K562 (cell line): ENCODE results near the gene API5. TPM values are rescaled to one million over a fixed set of nuclear protein-coding genes. Genes with fewer than 3 reads are reported as not detected.

Experiments
- ATAC-seq: fragments of 200-7000 bp; cut with Tn5 transposase; 3 replicates; pipeline ENCODE4 v1.9.1; 2020; ENCODE audit warnings: moderate library complexity
- BruUV-seq: library from RNA; stranded (reverse); fragments of 400-500 nt; replicated peaks from 2 replicates; lab custom pipeline; 2021; lab: Mats Ljungman, UMichigan
- CTCF ChIA-PET: fragments of 300-600 bp; formaldehyde crosslinking; extraction: SDS; loops from one replicate; lab custom pipeline; 2021; ENCODE audit warnings: low intra/inter-chr PET ratio; lab: Yijun Ruan, JAX
- POLR2A ChIA-PET: fragments of 300-600, 350-650 bp; sonication (Branson Sonifier 250); formaldehyde crosslinking; extraction: SDS; loops from one replicate; lab custom pipeline; 2021; ENCODE audit warnings: antibody characterized with exemption, inconsistent platforms; lab: Yijun Ruan, JAX
- DNase-seq, 4 experiments: peaks; one replicate each; pipeline versions ENCODE4 v3.0.0 to v3.0.0-alpha.2; 2011 to 2018; ENCODE audit warnings: low spot score in 3 of 4, mixed read lengths in 3 of 4; ENCODE audit errors: extremely low read depth in 1 of 4
- FAIRE-seq: peaks from 2 replicates; lab custom pipeline; 2011; peaks lifted over from hg19 to GRCh38; lab: Jason Lieb, UNC
- H2AFZ ChIP-seq: 2 replicates; pipeline ENCODE4 v1.6.0; 2011; ENCODE audit warnings: low read depth, low read length, control low read depth, inconsistent platforms
- H3K27ac ChIP-seq: fragments of 200-600 bp; 3 replicates; pipeline ENCODE4 v1.8.0; 2011; ENCODE audit warnings: low read depth, mild to moderate bottlenecking, control low read depth, inconsistent platforms, low read length, moderate library complexity, mixed read lengths; ENCODE audit errors: extremely low read depth
- H3K27me3 ChIP-seq, 2 experiments: fragments of 300-600 bp in 1 of 2; 2 replicates in 1 of 2; 3 replicates in 1 of 2; pipeline versions ENCODE4 v1.6.0 to v1.8.0; 2011; ENCODE audit warnings: inconsistent platforms in 2 of 2, low read length in 2 of 2, mild to moderate bottlenecking in 1 of 2, mixed read lengths in 1 of 2, moderate library complexity in 1 of 2; ENCODE audit not compliant: control insufficient read depth in 2 of 2, insufficient read depth in 2 of 2
- H3K36me3 ChIP-seq: fragments of 300-600 bp; 3 replicates; pipeline ENCODE4 v1.8.0; 2011; ENCODE audit warnings: mild to moderate bottlenecking, low read length, inconsistent platforms; ENCODE audit not compliant: control insufficient read depth, insufficient read depth
- H3K4me1 ChIP-seq, 2 experiments: fragments of 200-600 bp in 1 of 2; replicated peaks in 1 of 2; 2 replicates in 1 of 2; 3 replicates in 1 of 2; pipeline versions ENCODE4 v1.5.1 to v1.8.0; 2011; ENCODE audit warnings: inconsistent platforms in 2 of 2, low read length in 2 of 2, mild to moderate bottlenecking in 1 of 2, mixed read lengths in 1 of 2, moderate library complexity in 1 of 2; ENCODE audit not compliant: control insufficient read depth in 2 of 2, insufficient read depth in 2 of 2
- H3K4me2 ChIP-seq: 2 replicates; pipeline ENCODE4 v1.6.1; 2011; ENCODE audit warnings: low read length, control low read depth, inconsistent platforms, mixed read lengths; ENCODE audit not compliant: insufficient read depth
- H3K4me3 ChIP-seq: fragments of 200-600 bp; sonication (generic), shearing (Covaris generic); 2 replicates; pipeline ENCODE4 v1.5.1; 2016; ENCODE audit warnings: control low read depth, inconsistent platforms
- H3K79me2 ChIP-seq: fragments of 200-600 bp; 3 replicates; pipeline ENCODE4 v1.8.0; 2011; ENCODE audit warnings: low read length, inconsistent platforms; ENCODE audit not compliant: control insufficient read depth, insufficient read depth
- H3K9ac ChIP-seq, 2 experiments: 2 replicates each; pipeline versions ENCODE4 v1.6.0 to v1.6.1; 2011; ENCODE audit warnings: low read depth in 2 of 2, low read length in 2 of 2, control low read depth in 1 of 2, inconsistent platforms in 1 of 2, mild to moderate bottlenecking in 1 of 2, mixed read lengths in 1 of 2; ENCODE audit not compliant: insufficient read depth in 1 of 2
- H3K9me1 ChIP-seq: one replicate; pipeline ENCODE4 v1.6.0; 2011; ENCODE audit warnings: inconsistent platforms, mild to moderate bottlenecking, low read length, moderate library complexity; ENCODE audit not compliant: control insufficient read depth, insufficient read depth
- H3K9me3 ChIP-seq: replicated peaks from 2 replicates; pipeline ENCODE4 v1.5.1; 2011; ENCODE audit warnings: low read depth, low read length, inconsistent platforms; ENCODE audit not compliant: control insufficient read depth, insufficient read depth
- H4K20me1 ChIP-seq: replicated peaks from 2 replicates; pipeline ENCODE4 v1.6.1; 2011; ENCODE audit warnings: low read length, inconsistent platforms, mixed read lengths; ENCODE audit not compliant: control insufficient read depth, insufficient read depth
- E4F1 ChIP-seq: fragments of 250-450 bp; sonication (Bioruptor Pico); IDR thresholded peaks from 2 replicates; pipeline ENCODE4 v1.5.0; 2021; ENCODE audit warnings: mild to moderate bottlenecking, borderline replicate concordance
- HOXB6 ChIP-seq: fragments of 250-450 bp; sonication (Bioruptor Pico); IDR thresholded peaks from 2 replicates; pipeline ENCODE4 v1.5.1; 2022; ENCODE audit warnings: mild to moderate bottlenecking, borderline replicate concordance
- NFXL1 ChIP-seq: fragments of 450-650 bp; formaldehyde crosslinking; IDR thresholded peaks from 2 replicates; pipeline ENCODE4 v1.4.0; 2021; ENCODE audit warnings: mild to moderate bottlenecking
- SMARCE1 ChIP-seq: fragments of 450-650 bp; IDR thresholded peaks from 2 replicates; pipeline ENCODE4 v1.7.1; 2016; ENCODE audit warnings: mild to moderate bottlenecking
- ZNF232 ChIP-seq: sonication (generic); formaldehyde crosslinking; IDR thresholded peaks from 2 replicates; pipeline ENCODE4 v1.8.0; 2022; ENCODE audit warnings: mild to moderate bottlenecking, missing genetic modification reagents
- ZNF280B ChIP-seq: fragments of 250-450 bp; sonication (Bioruptor Pico); IDR thresholded peaks from 2 replicates; pipeline ENCODE4 v1.5.1; 2021; ENCODE audit warnings: mild to moderate bottlenecking
- ZNF76 ChIP-seq: fragments of 250-450 bp; sonication (Bioruptor Pico); IDR thresholded peaks from 2 replicates; pipeline ENCODE4 v1.4.0; 2020; ENCODE audit warnings: mild to moderate bottlenecking, moderate library complexity, borderline replicate concordance
- WGBS: fragments of 100-300 bp; shearing (Covaris generic); methylation state at CpG from one replicate; pipeline ENCODE4 v1.1.6; 2016; ENCODE audit warnings: low coverage, mixed read lengths; ENCODE audit not compliant: insufficient coverage; ENCODE audit errors: missing lambda C conversion rate; 5-methylcytosine and 5-hydroxymethylcytosine counted together
- in situ Hi-C: fragments of 300-500 bp; cut with MboI; formaldehyde crosslinking; loops from 4 replicates; pipeline ENCODE4 v1.15.0; 2018; ENCODE audit warnings: inconsistent platforms, mixed read lengths
- intact Hi-C: fragments of 100-400 bp; cut with micrococcal nuclease; formaldehyde crosslinking; loops from 2 replicates; pipeline ENCODE4 v1.14.2; 2022
- polyA plus RNA-seq, 8 experiments: library from polyadenylated mRNA; depleted of rRNA in 4 of 8; stranded (reverse) in 5 of 8; unstranded in 3 of 8; fragments of >200 nt; fragmentation: Nextera tagmentation in 2 of 8; fragmentation: Illumina TruSeq in 1 of 8; extraction: Ambion mirVana in 2 of 8; extraction: Trizol in 1 of 8; gene quantifications; 2 replicates each; pipeline versions ENCODE4 v1.2.1 to v1.2.3, GENCODE V29; 2011 to 2014; ENCODE audit warnings: inconsistent platforms in 1 of 8, missing spikeins in 1 of 8
- total RNA-seq, 7 experiments: library from RNA; depleted of rRNA in 6 of 7; stranded (reverse); fragments of >200 nt in 6 of 7; fragmentation: Illumina TruSeq in 2 of 7; extraction: Trizol in 2 of 7; gene quantifications; 2 replicates each; pipeline versions ENCODE4 v1.2.1 to v1.2.3, GENCODE V29; 2011 to 2021; ENCODE audit warnings: low replicate concordance in 1 of 7
- TF ChIP-seq, protein P1 (sequence below): sonication (generic); formaldehyde crosslinking; IDR thresholded peaks from 2 replicates; pipeline ENCODE4 v1.8.0; 2022; ENCODE audit warnings: missing genetic modification reagents, mild to moderate bottlenecking, moderate library complexity, borderline replicate concordance

API5 gene
- total and polyA plus RNA-seq, 9 of the 15 experiments (the other 6 are each of a cell fraction or from before 2014, with no cell fraction given): 59.8 to 146 (median 123) TPM

- H3K79me2 ChIP-seq: no peaks in the 10 kb centered on the region
- H3K4me1 ChIP-seq: no peaks in the 10 kb centered on the region
- no peak overlapping the region for H3K4me3 ChIP-seq
- 0% methylated on average over 2 of the region's 2 CpGs for WGBS
- FAIRE-seq (no peak), DNase-seq (no peak), ATAC-seq (no peak)
- no peaks in the 10 kb centered on the region for H3K36me3 ChIP-seq
- H2AFZ ChIP-seq: no peak overlapping the region
- intact Hi-C loops: no loop called here
- H4K20me1 ChIP-seq: no peaks in the 10 kb centered on the region
- CTCF ChIA-PET: no interaction called here
- no peaks in the 10 kb centered on the region for H3K27me3 ChIP-seq
- in situ Hi-C loops: no loop called here
- H3K9ac ChIP-seq: no peak overlapping the region
- no peaks in the 10 kb centered on the region for H3K9me1 ChIP-seq
- no peaks in the 10 kb centered on the region for H3K9me3 ChIP-seq
- POLR2A ChIA-PET: no interaction called here
- no peak overlapping the region for H3K4me2 ChIP-seq
- no peak for TF ChIP-seq ZNF232 (CRISPR knock-in tag)
- no peak for TF ChIP-seq SMARCE1
- no TSS peak for BruUV-seq
- H3K27ac ChIP-seq: no peak overlapping the region
Measured at GRCh38 chr11:43268786-43269185, 43.0 kb upstream of the API5 start.

DNA sequence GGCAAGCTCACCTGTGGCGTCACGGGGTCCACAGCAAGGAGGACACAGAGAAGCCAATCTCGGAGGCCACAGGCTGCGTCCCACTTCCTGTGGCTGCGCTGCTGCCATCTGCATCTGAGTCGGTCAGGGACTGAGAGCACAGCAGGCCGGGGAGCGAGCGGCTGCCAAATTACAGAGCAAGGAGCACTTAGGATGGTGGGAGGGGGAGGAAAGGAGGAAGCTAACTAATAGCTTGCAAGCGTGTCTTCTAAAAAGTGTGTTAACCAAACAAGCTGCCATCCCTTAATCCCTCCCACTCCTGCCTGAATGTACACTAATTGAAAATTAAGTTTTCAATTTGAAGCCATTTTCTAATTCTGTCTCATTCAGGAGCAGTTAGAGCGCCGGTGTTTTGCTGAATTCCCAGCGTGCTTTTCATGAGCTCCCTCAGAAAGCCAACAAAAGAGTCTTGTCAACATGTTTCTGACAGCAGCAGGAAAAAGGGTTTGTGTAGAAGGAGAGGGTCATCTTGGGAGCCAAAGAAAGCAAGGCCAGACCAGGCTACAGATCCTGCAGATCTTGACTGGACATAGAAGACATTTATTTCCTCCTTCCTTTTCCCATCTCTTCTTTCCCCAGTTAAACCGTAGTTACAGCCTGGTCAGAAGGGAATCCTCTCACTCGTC, 42.4 kb upstream of the API5 start:
- intact Hi-C loops: no loop called here
- Histone ChIP-seq H4K20me1 (no peaks in the 10 kb centered on the region), H3K27ac (no peak overlapping the region), H2AFZ (no peak overlapping the region), H3K9ac (no peak overlapping the region), H3K4me3 (no peak overlapping the region), H3K9me3 (no peaks in the 10 kb centered on the region), H3K36me3 (no peaks in the 10 kb centered on the region), H3K79me2 (no peaks in the 10 kb centered on the region), H3K4me2 (no peak overlapping the region), H3K27me3 (no peaks in the 10 kb centered on the region), H3K9me1 (no peaks in the 10 kb centered on the region), H3K4me1 (no peaks in the 10 kb centered on the region)
- DNase-seq: no peak
- in situ Hi-C loops: no loop called here
- no peak for FAIRE-seq
- CTCF ChIA-PET: no interaction called here
- ATAC-seq: no peak
- POLR2A ChIA-PET: no interaction called here
- 1% methylated on average over 15 of the region's 15 CpGs for WGBS
- BruUV-seq: no TSS peak
- no peak for TF ChIP-seq SMARCE1
- TF ChIP-seq ZNF76 (CRISPR knock-in tag): no peak
- TF ChIP-seq E4F1 (CRISPR knock-in tag): no peak
- TF ChIP-seq ZNF280B (CRISPR knock-in tag): no peak
- TF ChIP-seq HOXB6: no peak
- TF ChIP-seq, protein P1, sequence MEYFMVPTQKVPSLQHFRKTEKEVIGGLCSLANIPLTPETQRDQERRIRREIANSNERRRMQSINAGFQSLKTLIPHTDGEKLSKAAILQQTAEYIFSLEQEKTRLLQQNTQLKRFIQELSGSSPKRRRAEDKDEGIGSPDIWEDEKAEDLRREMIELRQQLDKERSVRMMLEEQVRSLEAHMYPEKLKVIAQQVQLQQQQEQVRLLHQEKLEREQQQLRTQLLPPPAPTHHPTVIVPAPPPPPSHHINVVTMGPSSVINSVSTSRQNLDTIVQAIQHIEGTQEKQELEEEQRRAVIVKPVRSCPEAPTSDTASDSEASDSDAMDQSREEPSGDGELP (CRISPR knock-in tag): no peak
- TF ChIP-seq NFXL1 (CRISPR knock-in tag): no peak
